ENCODE data around the gene GUCY1A2.

The GUCY1A2 gene

DNA sequence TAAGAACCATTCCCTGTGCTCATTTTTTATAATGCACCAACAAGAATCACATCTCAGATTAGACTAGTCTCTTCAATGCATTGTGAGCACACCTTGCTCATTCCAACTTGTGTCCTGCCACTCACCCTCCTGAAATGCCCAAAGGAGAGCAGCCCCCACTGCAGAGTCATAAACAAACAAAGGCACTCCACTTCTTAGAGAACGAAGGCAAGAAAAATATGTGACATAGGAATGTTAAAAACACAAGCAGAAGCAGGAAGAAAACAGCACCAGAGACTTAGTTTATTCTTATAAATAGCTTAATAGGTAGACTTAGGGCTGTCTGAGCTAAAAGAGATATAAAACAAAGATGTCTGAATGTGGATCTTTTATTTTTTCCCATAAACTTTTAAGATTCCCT lies 57.2 kb downstream of the GUCY1A2 start:
- no peaks in the 10 kb centered on the region for H3K4me1 ChIP-seq (ENCODE audit: control insufficient read depth in 1 of 2, insufficient read depth in 1 of 2, low read depth in 1 of 2, low read length in 1 of 2)
- H3K9me3 ChIP-seq: no peaks in the 10 kb centered on the region
- H3K27me3 ChIP-seq: no peaks in the 10 kb centered on the region
- H3K4me3 ChIP-seq (ENCODE audit: low read depth in 1 of 2, low read length in 1 of 2): no peak overlapping the region
- no peaks in the 10 kb centered on the region for H3K36me3 ChIP-seq
- no peak overlapping the region for H3K27ac ChIP-seq
- TF ChIP-seq, protein P1, sequence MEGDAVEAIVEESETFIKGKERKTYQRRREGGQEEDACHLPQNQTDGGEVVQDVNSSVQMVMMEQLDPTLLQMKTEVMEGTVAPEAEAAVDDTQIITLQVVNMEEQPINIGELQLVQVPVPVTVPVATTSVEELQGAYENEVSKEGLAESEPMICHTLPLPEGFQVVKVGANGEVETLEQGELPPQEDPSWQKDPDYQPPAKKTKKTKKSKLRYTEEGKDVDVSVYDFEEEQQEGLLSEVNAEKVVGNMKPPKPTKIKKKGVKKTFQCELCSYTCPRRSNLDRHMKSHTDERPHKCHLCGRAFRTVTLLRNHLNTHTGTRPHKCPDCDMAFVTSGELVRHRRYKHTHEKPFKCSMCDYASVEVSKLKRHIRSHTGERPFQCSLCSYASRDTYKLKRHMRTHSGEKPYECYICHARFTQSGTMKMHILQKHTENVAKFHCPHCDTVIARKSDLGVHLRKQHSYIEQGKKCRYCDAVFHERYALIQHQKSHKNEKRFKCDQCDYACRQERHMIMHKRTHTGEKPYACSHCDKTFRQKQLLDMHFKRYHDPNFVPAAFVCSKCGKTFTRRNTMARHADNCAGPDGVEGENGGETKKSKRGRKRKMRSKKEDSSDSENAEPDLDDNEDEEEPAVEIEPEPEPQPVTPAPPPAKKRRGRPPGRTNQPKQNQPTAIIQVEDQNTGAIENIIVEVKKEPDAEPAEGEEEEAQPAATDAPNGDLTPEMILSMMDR (IDR thresholded peaks at IDR 0.05): no peak

DNA sequence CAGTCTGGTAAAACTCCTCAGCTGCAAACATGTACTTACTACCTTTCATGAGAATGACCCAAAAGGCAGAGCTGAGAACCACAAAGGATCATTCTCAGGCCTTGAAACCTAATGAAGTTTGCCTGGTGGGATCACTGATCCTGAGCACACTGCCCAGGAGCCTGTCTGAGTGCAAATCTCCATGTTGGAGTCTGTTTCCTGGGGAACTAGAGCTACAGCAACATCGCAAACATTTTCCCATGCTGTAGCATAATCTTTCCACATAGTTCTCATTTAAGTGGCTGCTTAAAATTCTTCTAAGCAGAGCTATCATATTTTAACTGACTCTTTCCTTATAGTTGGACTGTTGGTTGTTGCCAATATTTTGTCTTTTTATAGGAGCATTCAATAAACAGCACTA lies 58.5 kb downstream of the GUCY1A2 start:
- TF ChIP-seq, protein P1 (IDR thresholded peaks at IDR 0.05): no peak
- H3K36me3 ChIP-seq: no peaks in the 10 kb centered on the region
- no peak overlapping the region for H3K4me3 ChIP-seq (ENCODE audit: low read depth in 1 of 2, low read length in 1 of 2)
- no peaks in the 10 kb centered on the region for H3K27me3 ChIP-seq
- H3K9me3 ChIP-seq: no peaks in the 10 kb centered on the region
- no peaks in the 10 kb centered on the region for H3K4me1 ChIP-seq (ENCODE audit: control insufficient read depth in 1 of 2, insufficient read depth in 1 of 2, low read depth in 1 of 2, low read length in 1 of 2)
- no peak overlapping the region for H3K27ac ChIP-seq

- Histone ChIP-seq H3K4me3 (ENCODE audit: low read depth in 1 of 2, low read length in 1 of 2) (no peak overlapping the region), H3K9me3 (no peaks in the 10 kb centered on the region), H3K27me3 (no peaks in the 10 kb centered on the region), H3K36me3 (no peaks in the 10 kb centered on the region), H3K4me1 (ENCODE audit: control insufficient read depth in 1 of 2, insufficient read depth in 1 of 2, low read depth in 1 of 2, low read length in 1 of 2) (no peaks in the 10 kb centered on the region), H3K27ac (no peak overlapping the region)
- TF ChIP-seq, protein P1 (IDR thresholded peaks at IDR 0.05): no peak
Observed at GRCh38 chr11:106959386-106959785, 58.9 kb downstream of the GUCY1A2 start.

DNA sequence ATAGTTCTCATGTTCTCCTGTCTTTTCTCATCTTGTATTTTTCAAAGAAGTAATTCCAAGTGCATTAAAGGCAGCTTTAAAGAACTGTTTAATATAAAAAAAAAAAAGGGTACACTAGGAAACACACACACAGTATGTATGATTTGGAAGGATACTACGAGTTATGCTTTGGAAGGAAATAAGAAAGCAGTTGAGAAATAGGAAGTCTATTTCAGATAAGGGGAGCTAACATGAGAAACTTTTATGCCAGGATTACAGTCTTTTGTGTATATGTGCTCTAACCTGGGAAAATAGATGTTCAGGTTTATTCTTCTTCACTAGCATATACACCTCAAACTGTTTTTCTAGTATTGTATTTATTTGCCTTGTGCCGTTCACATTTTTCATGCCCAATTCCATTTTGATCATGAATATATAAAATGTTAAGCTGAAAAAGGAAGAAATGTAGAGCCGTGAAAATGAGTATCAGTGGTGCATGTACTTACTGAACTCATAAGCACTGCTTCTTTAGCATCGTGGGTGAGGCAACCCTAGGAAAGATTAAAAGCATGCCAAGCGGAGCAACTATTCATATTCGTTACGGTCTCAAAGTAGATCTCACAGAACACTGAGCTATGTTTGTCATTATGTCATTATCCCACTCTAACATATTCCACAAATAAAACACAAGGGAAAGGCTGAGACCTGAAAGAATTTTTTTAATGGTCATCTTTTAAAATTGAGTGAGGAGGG lies 59.6 kb downstream of the GUCY1A2 start:
- no peak overlapping the region for H3K27ac ChIP-seq
- no peaks in the 10 kb centered on the region for H3K36me3 ChIP-seq
- H3K4me1 ChIP-seq (ENCODE audit: control insufficient read depth in 1 of 2, insufficient read depth in 1 of 2, low read depth in 1 of 2, low read length in 1 of 2): no peaks in the 10 kb centered on the region
- TF ChIP-seq, protein P1 (IDR thresholded peaks at IDR 0.05): no peak
- no peaks in the 10 kb centered on the region for H3K27me3 ChIP-seq
- H3K9me3 ChIP-seq: no peaks in the 10 kb centered on the region
- H3K4me3 ChIP-seq (ENCODE audit: low read depth in 1 of 2, low read length in 1 of 2): no peak overlapping the region

DNA sequence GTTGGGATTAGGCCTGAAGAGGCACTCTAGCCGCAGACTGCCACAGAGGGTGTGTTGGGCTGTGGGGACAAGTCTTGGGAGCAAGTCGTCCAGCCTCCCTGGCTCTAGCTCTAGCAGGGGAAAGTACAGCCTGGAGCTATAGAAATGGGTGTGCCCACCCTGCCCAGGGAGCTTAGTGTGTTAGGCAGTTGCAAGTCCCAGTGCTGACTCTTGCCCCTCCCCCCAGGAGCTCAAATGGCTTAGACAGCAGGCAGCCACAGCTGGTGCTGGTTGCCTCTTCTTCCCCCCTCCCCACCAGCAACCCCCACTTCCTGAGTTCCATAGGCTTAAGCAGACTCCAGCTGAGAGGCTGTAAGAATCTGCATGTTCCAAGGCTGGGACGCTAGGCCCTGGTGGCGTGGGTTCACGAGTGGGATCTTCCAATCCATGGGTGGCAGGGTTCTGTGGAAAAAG lies 61.2 kb downstream of the GUCY1A2 start:
- H3K4me3 ChIP-seq (ENCODE audit: low read depth in 1 of 2, low read length in 1 of 2): no peak overlapping the region
- H3K4me1 ChIP-seq (ENCODE audit: control insufficient read depth in 1 of 2, insufficient read depth in 1 of 2, low read depth in 1 of 2, low read length in 1 of 2): no peaks in the 10 kb centered on the region
- no peak overlapping the region for H3K27ac ChIP-seq
- TF ChIP-seq, protein P1 (IDR thresholded peaks at IDR 0.05): no peak
- H3K9me3 ChIP-seq: no peaks in the 10 kb centered on the region
- no peaks in the 10 kb centered on the region for H3K36me3 ChIP-seq
- no peaks in the 10 kb centered on the region for H3K27me3 ChIP-seq
